H9 (cell line): Measurements from ENCODE around the gene SIM1. TPM values are rescaled to one million over a fixed set of nuclear protein-coding genes. Genes with fewer than 3 reads are reported as not detected.

Experiments used
- DNase-seq: peaks from one replicate; pipeline ENCODE4 v3.0.0-alpha.2; 2017
- H2AFZ ChIP-seq: one replicate; pipeline ENCODE4 v1.6.1; 2013; ENCODE audit warnings: mild to moderate bottlenecking, low read length, control low read depth, moderate library complexity
- H2AK5ac ChIP-seq: 2 replicates; pipeline ENCODE4 v1.6.1; 2013; ENCODE audit warnings: low read length, control low read depth, mixed read lengths; ENCODE audit not compliant: insufficient read length
- H2BK120ac ChIP-seq: one replicate; pipeline ENCODE4 v1.6.1; 2013; ENCODE audit warnings: low read depth, mild to moderate bottlenecking, low read length, control low read depth, inconsistent platforms; ENCODE audit not compliant: poor library complexity, severe bottlenecking
- H2BK12ac ChIP-seq: 2 replicates; pipeline ENCODE4 v1.6.1; 2013; ENCODE audit warnings: low read length, control low read depth, mixed read lengths, low read depth; ENCODE audit not compliant: insufficient read length
- H2BK15ac ChIP-seq: 2 replicates; pipeline ENCODE4 v1.6.1; 2013; ENCODE audit warnings: low read depth, low read length, control low read depth
- H2BK20ac ChIP-seq: one replicate; pipeline ENCODE4 v1.6.1; 2013; ENCODE audit warnings: low read depth, mild to moderate bottlenecking, low read length, control low read depth, inconsistent platforms; ENCODE audit not compliant: poor library complexity, severe bottlenecking
- H2BK5ac ChIP-seq: 2 replicates; pipeline ENCODE4 v1.6.1; 2013; ENCODE audit warnings: low read length, control low read depth, mixed read lengths; ENCODE audit not compliant: insufficient read length
- H3K14ac ChIP-seq: 2 replicates; pipeline ENCODE4 v1.6.1; 2013; ENCODE audit warnings: low read length, control low read depth; ENCODE audit not compliant: insufficient read depth
- H3K18ac ChIP-seq: 2 replicates; pipeline ENCODE4 v1.6.1; 2013; ENCODE audit warnings: low read depth, mild to moderate bottlenecking, mixed read lengths, low read length, control low read depth; ENCODE audit not compliant: insufficient read length
- H3K23ac ChIP-seq: 2 replicates; pipeline ENCODE4 v1.6.1; 2013; ENCODE audit warnings: low read length, control low read depth, mixed read lengths, low read depth; ENCODE audit not compliant: insufficient read length
- H3K23me2 ChIP-seq: 2 replicates; pipeline ENCODE4 v1.6.1; 2013; ENCODE audit warnings: low read depth, mild to moderate bottlenecking, mixed read lengths, low read length, control low read depth; ENCODE audit not compliant: insufficient read length, poor library complexity, severe bottlenecking
- H3K27ac ChIP-seq: 2 replicates; pipeline ENCODE4 v1.5.1; 2013; ENCODE audit warnings: low read length, control low read depth, mixed read lengths, low read depth; ENCODE audit not compliant: insufficient read length
- H3K27me3 ChIP-seq: 2 replicates; pipeline ENCODE4 v1.6.1; 2013; ENCODE audit warnings: low read length, control low read depth, inconsistent platforms; ENCODE audit not compliant: insufficient read depth
- H3K4ac ChIP-seq: 2 replicates; pipeline ENCODE4 v1.6.1; 2013; ENCODE audit warnings: low read depth, mild to moderate bottlenecking, control low read depth, inconsistent platforms, low read length, moderate library complexity
- H3K4me1 ChIP-seq: 2 replicates; pipeline ENCODE4 v1.6.1; 2013; ENCODE audit warnings: low read length, control low read depth, inconsistent platforms; ENCODE audit not compliant: insufficient read depth
- H3K4me2 ChIP-seq: 2 replicates; pipeline ENCODE4 v1.6.1; 2013; ENCODE audit warnings: low read length, control low read depth, mixed read lengths; ENCODE audit not compliant: insufficient read length, insufficient read depth
- H3K56ac ChIP-seq: 2 replicates; pipeline ENCODE4 v1.6.1; 2013; ENCODE audit warnings: low read depth, mild to moderate bottlenecking, mixed read lengths, low read length, control low read depth; ENCODE audit not compliant: insufficient read length
- H3K79me1 ChIP-seq: 2 replicates; pipeline ENCODE4 v1.6.1; 2013; ENCODE audit warnings: low read depth, mild to moderate bottlenecking, moderate library complexity, low read length, control low read depth, inconsistent platforms; ENCODE audit not compliant: insufficient read depth, poor library complexity, severe bottlenecking
- H3K79me2 ChIP-seq: 2 replicates; pipeline ENCODE4 v1.6.1; 2013; ENCODE audit warnings: low read length, control low read depth, inconsistent platforms; ENCODE audit not compliant: insufficient read depth
- H3K9ac ChIP-seq: 2 replicates; pipeline ENCODE4 v1.6.1; 2013; ENCODE audit warnings: low read length, control low read depth, mixed read lengths; ENCODE audit not compliant: insufficient read length; ENCODE audit errors: extremely low read depth
- H3K9me3 ChIP-seq: one replicate; pipeline ENCODE4 v1.6.1; 2013; ENCODE audit warnings: low read depth, low read length, inconsistent platforms; ENCODE audit not compliant: control insufficient read depth
- H3T11ph ChIP-seq: one replicate; pipeline ENCODE4 v1.6.1; 2013; ENCODE audit warnings: mild to moderate bottlenecking, low read length, control low read depth, inconsistent platforms
- H4K20me1 ChIP-seq: one replicate; pipeline ENCODE4 v1.6.1; 2013; ENCODE audit not compliant: control insufficient read depth, insufficient read length, insufficient read depth
- H4K5ac ChIP-seq: 2 replicates; pipeline ENCODE4 v1.6.1; 2013; ENCODE audit warnings: low read depth, mild to moderate bottlenecking, mixed read lengths, low read length, control low read depth; ENCODE audit not compliant: insufficient read length
- H4K8ac ChIP-seq: replicated peaks from 2 replicates; pipeline ENCODE4 v1.6.1; 2013; ENCODE audit warnings: low read length, control low read depth, mixed read lengths, low read depth; ENCODE audit not compliant: insufficient read length
- H4K91ac ChIP-seq: 2 replicates; pipeline ENCODE4 v1.6.1; 2013; ENCODE audit warnings: low read depth, mild to moderate bottlenecking, moderate library complexity, mixed read lengths, low read length, control low read depth; ENCODE audit not compliant: insufficient read length
- H3K27ac Mint-ChIP-seq, 3 experiments: 2 replicates in 2 of 3; 3 replicates in 1 of 3; pipeline ENCODE4 v1.8.0; 2020 to 2021; ENCODE audit warnings: mixed read lengths in 3 of 3, mild to moderate bottlenecking in 1 of 3, moderate library complexity in 1 of 3
- H3K27me3 Mint-ChIP-seq: 2 replicates; pipeline ENCODE4 v1.8.0; 2021; ENCODE audit warnings: low read depth, mild to moderate bottlenecking, moderate library complexity, mixed read lengths
- H3K36me3 Mint-ChIP-seq, 3 experiments: 2 replicates in 2 of 3; 3 replicates in 1 of 3; pipeline ENCODE4 v1.8.0; 2020 to 2021; ENCODE audit warnings: low read depth in 3 of 3, mixed read lengths in 3 of 3; ENCODE audit not compliant: insufficient read depth in 1 of 3
- H3K4me1 Mint-ChIP-seq, 2 experiments: 2 replicates each; pipeline ENCODE4 v1.8.0; 2020; ENCODE audit warnings: mixed read lengths in 2 of 2
- H3K4me3 Mint-ChIP-seq, 2 experiments: 2 replicates in 1 of 2; 3 replicates in 1 of 2; pipeline ENCODE4 v1.8.0; 2020 to 2021; ENCODE audit warnings: mild to moderate bottlenecking in 2 of 2, mixed read lengths in 2 of 2, moderate library complexity in 1 of 2
- H3K9me3 Mint-ChIP-seq, 2 experiments: 2 replicates in 1 of 2; 3 replicates in 1 of 2; pipeline ENCODE4 v1.8.0; 2020; ENCODE audit warnings: mild to moderate bottlenecking in 2 of 2, mixed read lengths in 2 of 2, moderate library complexity in 1 of 2
- WGBS: extraction: QIAGEN DNeasy Blood & Tissue Kit; methylation state at CpG from one replicate; pipeline ENCODE4 v1.1.7; 2013; ENCODE audit warnings: missing lambda C conversion rate, low lambda C conversion rate, mixed read lengths; ENCODE audit not compliant: insufficient read length; ENCODE audit errors: extremely low coverage; 5-methylcytosine and 5-hydroxymethylcytosine counted together
- total RNA-seq: library from RNA; stranded (reverse); gene quantifications from 2 replicates; pipeline ENCODE4 v1.2.1, GENCODE V29; 2021
- TF ChIP-seq, protein P1 (sequence below): fragments of 200-600 bp; sonication (generic); conservative IDR thresholded peaks from 3 replicates; pipeline ENCODE4 v1.8.0; 2021; ENCODE audit warnings: antibody characterized with exemption, mild to moderate bottlenecking

SIM1 gene
- total RNA-seq, 1 experiment from 2014 or later, result not detected

DNA sequence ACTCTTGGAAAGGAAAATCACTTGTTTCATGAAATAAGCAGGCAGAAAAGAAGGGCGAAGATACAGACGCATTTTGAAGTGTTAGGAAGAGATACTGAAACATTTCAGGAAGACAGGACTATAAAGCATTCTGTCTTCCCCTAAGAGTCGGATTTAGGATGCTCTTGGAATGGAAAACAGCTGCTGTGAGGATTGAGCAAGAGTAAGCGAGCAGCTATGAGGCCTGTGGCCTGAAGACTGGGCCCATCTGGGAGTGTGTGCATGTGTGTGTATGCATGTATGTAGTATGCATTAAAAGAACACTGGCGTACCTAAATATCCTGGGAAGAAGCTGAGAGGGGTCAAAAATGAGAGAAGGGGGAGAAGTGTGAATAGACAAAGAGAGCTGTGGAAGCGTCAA is 83.6 kb downstream of the SIM1 start:
- H3K4me3 Mint-ChIP-seq, result no peak overlapping the region
- no peak overlapping the region for H4K8ac ChIP-seq
- H2BK12ac ChIP-seq, result no peak overlapping the region
- no peak overlapping the region for H2BK120ac ChIP-seq
- no peak overlapping the region for H3K18ac ChIP-seq
- H3K79me1 ChIP-seq, result no peaks in the 10 kb centered on the region
- no peak overlapping the region for H3K23ac ChIP-seq
- no peaks in the 10 kb centered on the region for H4K20me1 ChIP-seq
- TF ChIP-seq, protein P1, sequence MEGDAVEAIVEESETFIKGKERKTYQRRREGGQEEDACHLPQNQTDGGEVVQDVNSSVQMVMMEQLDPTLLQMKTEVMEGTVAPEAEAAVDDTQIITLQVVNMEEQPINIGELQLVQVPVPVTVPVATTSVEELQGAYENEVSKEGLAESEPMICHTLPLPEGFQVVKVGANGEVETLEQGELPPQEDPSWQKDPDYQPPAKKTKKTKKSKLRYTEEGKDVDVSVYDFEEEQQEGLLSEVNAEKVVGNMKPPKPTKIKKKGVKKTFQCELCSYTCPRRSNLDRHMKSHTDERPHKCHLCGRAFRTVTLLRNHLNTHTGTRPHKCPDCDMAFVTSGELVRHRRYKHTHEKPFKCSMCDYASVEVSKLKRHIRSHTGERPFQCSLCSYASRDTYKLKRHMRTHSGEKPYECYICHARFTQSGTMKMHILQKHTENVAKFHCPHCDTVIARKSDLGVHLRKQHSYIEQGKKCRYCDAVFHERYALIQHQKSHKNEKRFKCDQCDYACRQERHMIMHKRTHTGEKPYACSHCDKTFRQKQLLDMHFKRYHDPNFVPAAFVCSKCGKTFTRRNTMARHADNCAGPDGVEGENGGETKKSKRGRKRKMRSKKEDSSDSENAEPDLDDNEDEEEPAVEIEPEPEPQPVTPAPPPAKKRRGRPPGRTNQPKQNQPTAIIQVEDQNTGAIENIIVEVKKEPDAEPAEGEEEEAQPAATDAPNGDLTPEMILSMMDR, result no peak
- H3K36me3 Mint-ChIP-seq, result no peaks in the 10 kb centered on the region
- peaks cover 8% of the 10 kb centered on the region in 2 experiments for H3K4me1 Mint-ChIP-seq
- no peaks in the 10 kb centered on the region for H3K27me3 Mint-ChIP-seq
- no peak overlapping the region for H2AFZ ChIP-seq
- H3K23me2 ChIP-seq, result no peaks in the 10 kb centered on the region
- no peak overlapping the region for H4K91ac ChIP-seq
- no peak overlapping the region for H2AK5ac ChIP-seq
- no peaks in the 10 kb centered on the region for H3K9me3 ChIP-seq
- no peak overlapping the region for H3K9ac ChIP-seq
- H2BK20ac ChIP-seq, result no peak overlapping the region
- H3K4me1 ChIP-seq, result 0 out of 2 replicates have a peak, but pooled peaks cover 3% of the 10 kb centered on the region
- no peak overlapping the region for H3K56ac ChIP-seq
- no peak overlapping the region for H4K5ac ChIP-seq
- H2BK15ac ChIP-seq, result no peak overlapping the region
- no peak overlapping the region for H3K27ac Mint-ChIP-seq
- H3K9me3 Mint-ChIP-seq, result no peaks in the 10 kb centered on the region
- no CpG with 5 or more reads among the region's 6 CpGs for whole genome bisulfite sequencing
- no peak overlapping the region for H3K4ac ChIP-seq
- DNase-seq, result no peak
- H3K79me2 ChIP-seq, result no peaks in the 10 kb centered on the region
- no peak overlapping the region for H2BK5ac ChIP-seq
- H3K27me3 ChIP-seq, result no peaks in the 10 kb centered on the region
- H3T11ph ChIP-seq, result no peak overlapping the region
- H3K27ac ChIP-seq, result no peak overlapping the region
- no peak overlapping the region for H3K4me2 ChIP-seq
- no peak overlapping the region for H3K14ac ChIP-seq
